Trophoblast cell (in vitro differentiated cells and primary cell): ENCODE data around the gene SF3B4. TPM values are rescaled to one million over a fixed set of nuclear protein-coding genes. Genes with fewer than 3 reads are reported as not detected.

ENCODE experiments used
- DNase-seq, 2 donors: peaks; one replicate each; pipeline ENCODE4 v3.0.0-alpha.2; 2016
- H2AFZ ChIP-seq: 2 replicates; pipeline ENCODE4 v1.6.1; 2013; ENCODE audit warnings: low read length, moderate library complexity, mild to moderate bottlenecking; ENCODE audit not compliant: insufficient read depth, poor library complexity
- H2AK5ac ChIP-seq: 2 replicates; pipeline ENCODE4 v1.6.1; 2013; ENCODE audit warnings: mild to moderate bottlenecking, low read length
- H2BK120ac ChIP-seq: 2 replicates; pipeline ENCODE4 v1.6.1; 2013; ENCODE audit warnings: low read length, mild to moderate bottlenecking, moderate library complexity; ENCODE audit not compliant: insufficient read depth, poor library complexity
- H2BK12ac ChIP-seq: 2 replicates; pipeline ENCODE4 v1.6.1; 2013; ENCODE audit warnings: mild to moderate bottlenecking, low read length, moderate library complexity
- H2BK5ac ChIP-seq: 2 replicates; pipeline ENCODE4 v1.6.1; 2013; ENCODE audit warnings: low read length, low read depth, moderate library complexity, mild to moderate bottlenecking; ENCODE audit not compliant: poor library complexity
- H3K14ac ChIP-seq: 2 replicates; pipeline ENCODE4 v1.6.1; 2013; ENCODE audit warnings: mild to moderate bottlenecking, low read length
- H3K18ac ChIP-seq: 2 replicates; pipeline ENCODE4 v1.6.1; 2013; ENCODE audit warnings: mild to moderate bottlenecking, low read length
- H3K23ac ChIP-seq: 2 replicates; pipeline ENCODE4 v1.6.1; 2013; ENCODE audit warnings: low read length
- H3K27ac ChIP-seq: 2 replicates; pipeline ENCODE4 v1.5.1; 2013; ENCODE audit warnings: low read depth, mild to moderate bottlenecking, inconsistent platforms, low read length, moderate library complexity
- H3K27me3 ChIP-seq: 2 replicates; pipeline ENCODE4 v1.6.1; 2013; ENCODE audit warnings: inconsistent platforms, mild to moderate bottlenecking, low read length, moderate library complexity; ENCODE audit not compliant: insufficient read depth
- H3K36me3 ChIP-seq, 2 experiments: 1 replicate in 1 of 2; 2 replicates in 1 of 2; pipeline ENCODE4 v1.6.1; 2013; ENCODE audit warnings: low read length in 2 of 2, mild to moderate bottlenecking in 2 of 2, moderate library complexity in 1 of 2; ENCODE audit not compliant: insufficient read depth in 2 of 2, control insufficient read depth in 1 of 2
- H3K4ac ChIP-seq: 2 replicates; pipeline ENCODE4 v1.6.1; 2013; ENCODE audit warnings: low read depth, mild to moderate bottlenecking, low read length, moderate library complexity
- H3K4me1 ChIP-seq, 2 experiments: 1 replicate in 1 of 2; 2 replicates in 1 of 2; pipeline ENCODE4 v1.6.1; 2013; ENCODE audit warnings: low read length in 2 of 2, mild to moderate bottlenecking in 2 of 2, moderate library complexity in 1 of 2; ENCODE audit not compliant: insufficient read depth in 2 of 2, control insufficient read depth in 1 of 2
- H3K4me2 ChIP-seq: 2 replicates; pipeline ENCODE4 v1.6.1; 2013; ENCODE audit warnings: inconsistent platforms, mild to moderate bottlenecking, low read length, moderate library complexity
- H3K4me3 ChIP-seq: 2 replicates; pipeline ENCODE4 v1.5.1; 2013; ENCODE audit warnings: mild to moderate bottlenecking, low read depth, low read length, inconsistent platforms
- H3K79me1 ChIP-seq: one replicate; pipeline ENCODE4 v1.6.1; 2013; ENCODE audit warnings: low read length
- H3K79me2 ChIP-seq: 2 replicates; pipeline ENCODE4 v1.6.1; 2013; ENCODE audit warnings: low read length, mild to moderate bottlenecking; ENCODE audit not compliant: control insufficient read depth, insufficient read depth, poor library complexity
- H3K9ac ChIP-seq: 2 replicates; pipeline ENCODE4 v1.6.1; 2013; ENCODE audit warnings: mild to moderate bottlenecking, low read length
- H3K9me3 ChIP-seq: 2 replicates; pipeline ENCODE4 v1.6.1; 2013; ENCODE audit warnings: low read depth, mild to moderate bottlenecking, control low read depth, inconsistent platforms, low read length; ENCODE audit not compliant: insufficient read depth
- H4K12ac ChIP-seq: 2 replicates; pipeline ENCODE4 v1.6.1; 2013; ENCODE audit warnings: low read depth, mild to moderate bottlenecking, low read length, moderate library complexity
- H4K8ac ChIP-seq: 2 replicates; pipeline ENCODE4 v1.6.1; 2013; ENCODE audit warnings: low read depth, mild to moderate bottlenecking, low read length, moderate library complexity
- H4K91ac ChIP-seq: one replicate; pipeline ENCODE4 v1.6.1; 2013; ENCODE audit warnings: low read depth, mild to moderate bottlenecking, low read length, moderate library complexity
- WGBS: extraction: QIAGEN DNeasy Blood & Tissue Kit; methylation state at CpG from one replicate; pipeline ENCODE4 v1.1.7; 2013; ENCODE audit warnings: missing lambda C conversion rate; ENCODE audit not compliant: insufficient read length, insufficient coverage; ENCODE audit errors: extremely low coverage; 5-methylcytosine and 5-hydroxymethylcytosine counted together
- polyA plus RNA-seq: library from polyadenylated mRNA; stranded (reverse); fragments of 200-250 nt; gene quantifications from 2 replicates; pipeline ENCODE4 v1.2.3, GENCODE V29; 2013

Gene SF3B4
- polyA plus RNA-seq = 101 and 103 TPM in 2 replicates

GRCh38 chr1:149927563-149928400 is at the start of gene SF3B4:
Gene SF3B4, minus strand, starts transcription at chr1:149927803. Its CDS starts 44 bp downstream, at chr1:149927759.
- peaks cover 29 to 61% of the 10 kb centered on the region in 2 experiments for H3K36me3 ChIP-seq
- H3K27me3 ChIP-seq = no peaks in the 10 kb centered on the region
- peak within 1 kb of the TSS; percentile 78 for H3K18ac ChIP-seq
- H2AFZ ChIP-seq = peak within 1 kb of the TSS; percentile 86
- H3K27ac ChIP-seq = peak within 1 kb of the TSS; percentile 95
- H4K12ac ChIP-seq = peak within 1 kb of the TSS; percentile 86
- H3K79me2 ChIP-seq = peaks cover 8% of the 10 kb centered on the region
- peak within 1 kb of the TSS; percentile 96 for H3K14ac ChIP-seq
- H2AK5ac ChIP-seq = peak within 1 kb of the TSS; percentile 71
- H4K8ac ChIP-seq = peak within 1 kb of the TSS; percentile 94
- peak within 1 kb of the TSS; percentile 19 for H2BK120ac ChIP-seq
- H3K4me2 ChIP-seq = peak within 1 kb of the TSS; percentile 74
- peak; percentile 94 to 97 for DNase-seq
- H3K9me3 ChIP-seq = no peaks in the 10 kb centered on the region
- peak within 1 kb of the TSS; percentile 95 for H3K4me3 ChIP-seq
- peak within 1 kb of the TSS; percentile 98 for H3K9ac ChIP-seq
- H4K91ac ChIP-seq = peak within 1 kb of the TSS; percentile 89
- no peak within 1 kb of the TSS for H3K23ac ChIP-seq
- peaks cover 11% of the 10 kb centered on the region for H3K79me1 ChIP-seq
- peaks cover 7 to 10% of the 10 kb centered on the region in 2 experiments for H3K4me1 ChIP-seq
- H2BK5ac ChIP-seq = peak within 1 kb of the TSS; percentile 77
- H3K4ac ChIP-seq = peak within 1 kb of the TSS; percentile 92
- no CpG with 5 or more reads among the region's 47 CpGs for WGBS
- H2BK12ac ChIP-seq = peak within 1 kb of the TSS; percentile 37

GRCh38 chr1:149977345-149977744 is 49.7 kb upstream of the SF3B4 start:
- no peaks in the 10 kb centered on the region for H3K4me1 ChIP-seq
- H3K79me1 ChIP-seq = no peaks in the 10 kb centered on the region
- H3K4me3 ChIP-seq = no peak overlapping the region
- H3K27me3 ChIP-seq = no peaks in the 10 kb centered on the region
- no peak overlapping the region for H3K4ac ChIP-seq
- no peak overlapping the region for H2BK120ac ChIP-seq
- no peaks in the 10 kb centered on the region for H3K9me3 ChIP-seq
- no peak overlapping the region for H4K8ac ChIP-seq
- no peak overlapping the region for H3K4me2 ChIP-seq
- no peak overlapping the region for H4K91ac ChIP-seq
- no peak overlapping the region for H3K18ac ChIP-seq
- no peak overlapping the region for H4K12ac ChIP-seq
- no peak for DNase-seq
- peaks cover 10 to 20% of the 10 kb centered on the region in 2 experiments for H3K36me3 ChIP-seq
- no peak overlapping the region for H2BK12ac ChIP-seq
- H3K23ac ChIP-seq = no peak overlapping the region
- no peak overlapping the region for H3K27ac ChIP-seq
- no peak overlapping the region for H2AFZ ChIP-seq
- H3K79me2 ChIP-seq = no peaks in the 10 kb centered on the region
- no peak overlapping the region for H3K14ac ChIP-seq
- H2AK5ac ChIP-seq = no peak overlapping the region
- H3K9ac ChIP-seq = no peak overlapping the region
- no CpG with 5 or more reads among the region's 3 CpGs for WGBS
- no peak overlapping the region for H2BK5ac ChIP-seq

- WGBS = no CpG with 5 or more reads among the region's 2 CpGs
- no peak overlapping the region for H2AK5ac ChIP-seq
- H3K79me1 ChIP-seq = no peaks in the 10 kb centered on the region
- H2BK5ac ChIP-seq = no peak overlapping the region
- no peak overlapping the region for H3K4ac ChIP-seq
- H3K9me3 ChIP-seq = no peaks in the 10 kb centered on the region
- no peak overlapping the region for H4K12ac ChIP-seq
- H3K18ac ChIP-seq = no peak overlapping the region
- no peak overlapping the region for H3K27ac ChIP-seq
- no peak overlapping the region for H3K14ac ChIP-seq
- no peak overlapping the region for H4K91ac ChIP-seq
- H3K4me2 ChIP-seq = no peak overlapping the region
- H3K4me3 ChIP-seq = no peak overlapping the region
- no peak for DNase-seq
- H3K79me2 ChIP-seq = no peaks in the 10 kb centered on the region
- H3K4me1 ChIP-seq = peaks cover 0 to 2% of the 10 kb centered on the region in 2 experiments
- H2BK12ac ChIP-seq = no peak overlapping the region
- no peak overlapping the region for H3K23ac ChIP-seq
- H2AFZ ChIP-seq = no peak overlapping the region
- no peak overlapping the region for H3K9ac ChIP-seq
- peaks cover 17 to 35% of the 10 kb centered on the region in 2 experiments for H3K36me3 ChIP-seq
- no peak overlapping the region for H2BK120ac ChIP-seq
- no peaks in the 10 kb centered on the region for H3K27me3 ChIP-seq
- H4K8ac ChIP-seq = no peak overlapping the region
These were observed 44.9 kb upstream of the SF3B4 start for GRCh38 chr1:149972547-149972946.

GRCh38 chr1:149967646-149968045 is 40.0 kb upstream of the SF3B4 start:
- H3K79me2 ChIP-seq = no peaks in the 10 kb centered on the region
- H3K18ac ChIP-seq = no peak overlapping the region
- no peak overlapping the region for H4K12ac ChIP-seq
- H2BK5ac ChIP-seq = no peak overlapping the region
- H3K9ac ChIP-seq = no peak overlapping the region
- H2BK120ac ChIP-seq = no peak overlapping the region
- H3K4me3 ChIP-seq = no peak overlapping the region
- no peak overlapping the region for H3K4ac ChIP-seq
- H3K23ac ChIP-seq = no peak overlapping the region
- H3K4me1 ChIP-seq = peaks cover 0 to 2% of the 10 kb centered on the region in 2 experiments
- no peak overlapping the region for H3K4me2 ChIP-seq
- H3K9me3 ChIP-seq = no peaks in the 10 kb centered on the region
- H3K14ac ChIP-seq = no peak overlapping the region
- no peaks in the 10 kb centered on the region for H3K27me3 ChIP-seq
- H3K79me1 ChIP-seq = no peaks in the 10 kb centered on the region
- H4K91ac ChIP-seq = no peak overlapping the region
- no peak overlapping the region for H2AK5ac ChIP-seq
- no peak for DNase-seq
- no peak overlapping the region for H3K27ac ChIP-seq
- no peak overlapping the region for H4K8ac ChIP-seq
- no peak overlapping the region for H2BK12ac ChIP-seq
- no peak overlapping the region for H2AFZ ChIP-seq
- peaks cover 27 to 44% of the 10 kb centered on the region in 2 experiments for H3K36me3 ChIP-seq
